Measurements from ENCODE around the gene CHRNA5.
A peak's percentile ranks its signal among the peaks of the same experiment; 100 is the strongest.

The CHRNA5 gene

DNA sequence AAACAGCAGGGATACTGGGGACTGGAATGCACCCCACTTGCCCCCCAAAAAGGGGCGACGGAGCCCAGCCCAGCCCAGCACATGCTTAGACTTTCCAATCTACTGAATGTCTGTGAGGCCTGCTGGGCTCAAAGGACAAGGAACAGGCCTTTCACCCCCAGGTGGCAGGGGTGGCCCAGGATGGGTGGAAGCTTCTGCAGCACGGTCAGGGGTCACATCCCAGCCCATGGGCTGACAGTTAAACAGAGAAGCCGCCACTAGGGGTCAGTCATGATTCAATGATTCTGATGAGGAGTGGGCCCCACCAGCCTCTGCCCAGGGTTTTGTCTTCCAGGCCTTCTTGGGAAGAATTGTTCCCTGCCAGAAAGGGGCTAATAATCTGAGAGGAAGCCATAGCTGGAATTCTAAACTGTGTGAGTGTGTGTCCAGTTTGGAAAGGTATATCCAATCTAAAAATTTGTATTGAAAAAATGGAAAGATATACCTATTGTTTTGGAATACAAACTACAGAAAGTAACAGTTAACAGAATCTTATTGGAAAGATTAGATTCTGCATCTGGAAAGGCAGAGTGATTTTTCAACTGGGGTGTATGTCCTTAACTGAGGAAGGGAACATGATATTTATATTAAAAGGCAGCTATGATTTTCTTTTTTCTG lies 73.5 kb downstream of the CHRNA5 start:
- TF ChIP-seq, protein P1, sequence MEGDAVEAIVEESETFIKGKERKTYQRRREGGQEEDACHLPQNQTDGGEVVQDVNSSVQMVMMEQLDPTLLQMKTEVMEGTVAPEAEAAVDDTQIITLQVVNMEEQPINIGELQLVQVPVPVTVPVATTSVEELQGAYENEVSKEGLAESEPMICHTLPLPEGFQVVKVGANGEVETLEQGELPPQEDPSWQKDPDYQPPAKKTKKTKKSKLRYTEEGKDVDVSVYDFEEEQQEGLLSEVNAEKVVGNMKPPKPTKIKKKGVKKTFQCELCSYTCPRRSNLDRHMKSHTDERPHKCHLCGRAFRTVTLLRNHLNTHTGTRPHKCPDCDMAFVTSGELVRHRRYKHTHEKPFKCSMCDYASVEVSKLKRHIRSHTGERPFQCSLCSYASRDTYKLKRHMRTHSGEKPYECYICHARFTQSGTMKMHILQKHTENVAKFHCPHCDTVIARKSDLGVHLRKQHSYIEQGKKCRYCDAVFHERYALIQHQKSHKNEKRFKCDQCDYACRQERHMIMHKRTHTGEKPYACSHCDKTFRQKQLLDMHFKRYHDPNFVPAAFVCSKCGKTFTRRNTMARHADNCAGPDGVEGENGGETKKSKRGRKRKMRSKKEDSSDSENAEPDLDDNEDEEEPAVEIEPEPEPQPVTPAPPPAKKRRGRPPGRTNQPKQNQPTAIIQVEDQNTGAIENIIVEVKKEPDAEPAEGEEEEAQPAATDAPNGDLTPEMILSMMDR (IDR thresholded peaks at IDR 0.05): peak; percentile 38 to 39
- Histone ChIP-seq H3K27me3 (peaks cover 0 to 39% of the 10 kb centered on the region in 2 donors), H3K27ac (no peak overlapping the region), H3K36me3 (no peaks in the 10 kb centered on the region), H3K4me3 (no peak overlapping the region), H3K9me3 (peaks cover 0 to 5% (median 5%) of the 10 kb centered on the region in 3 donors), H3K4me1 (peaks cover 0 to 13% (median 11%) of the 10 kb centered on the region in 4 donors)
- DNase-seq: no peak
- intact Hi-C loops (cut with DNase I; ENCODE audit: low total_unique reads): no loop called here

DNA sequence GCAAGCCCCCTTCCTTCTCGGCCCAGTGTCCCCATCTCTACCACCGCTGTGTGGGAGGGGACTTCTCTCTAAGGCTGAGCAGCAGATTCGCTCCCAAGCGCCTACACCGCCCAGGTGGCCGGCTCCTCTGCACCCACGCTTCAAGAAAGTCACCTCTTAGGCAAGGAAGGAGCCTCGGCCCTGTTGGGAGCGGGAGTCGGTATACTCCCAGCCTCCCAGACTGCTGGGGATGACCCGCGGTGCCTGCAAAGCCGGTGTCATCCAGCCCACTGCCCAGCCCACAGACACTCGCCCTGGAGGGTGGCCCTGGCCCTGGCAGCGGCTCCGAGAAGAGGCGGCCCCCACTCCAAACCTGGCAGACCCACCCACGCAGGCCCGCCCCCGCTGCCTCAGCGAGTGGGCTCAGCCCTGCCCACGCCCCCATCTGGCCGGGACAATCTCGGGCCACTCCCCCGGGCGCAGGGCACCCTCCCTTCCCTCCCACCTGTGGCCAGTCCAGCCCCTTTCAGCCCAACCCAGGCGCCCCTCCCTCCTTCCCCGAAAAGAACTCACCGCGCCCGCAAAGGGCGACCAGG lies 75.3 kb downstream of the CHRNA5 start:
- Histone ChIP-seq H3K9me3 (no peaks in the 10 kb centered on the region), H3K4me3 (peak overlapping the region; percentile 28 to 51), H3K27ac (no peak overlapping the region), H3K36me3 (no peaks in the 10 kb centered on the region), H3K27me3 (peaks cover 0 to 34% of the 10 kb centered on the region in 2 donors), H3K4me1 (peaks cover 0 to 13% (median 11%) of the 10 kb centered on the region in 4 donors)
- intact Hi-C loops (cut with DNase I; ENCODE audit: low total_unique reads): no loop called here
- TF ChIP-seq, protein P1 (IDR thresholded peaks at IDR 0.05): no peak
- DNase-seq: no peak

DNA sequence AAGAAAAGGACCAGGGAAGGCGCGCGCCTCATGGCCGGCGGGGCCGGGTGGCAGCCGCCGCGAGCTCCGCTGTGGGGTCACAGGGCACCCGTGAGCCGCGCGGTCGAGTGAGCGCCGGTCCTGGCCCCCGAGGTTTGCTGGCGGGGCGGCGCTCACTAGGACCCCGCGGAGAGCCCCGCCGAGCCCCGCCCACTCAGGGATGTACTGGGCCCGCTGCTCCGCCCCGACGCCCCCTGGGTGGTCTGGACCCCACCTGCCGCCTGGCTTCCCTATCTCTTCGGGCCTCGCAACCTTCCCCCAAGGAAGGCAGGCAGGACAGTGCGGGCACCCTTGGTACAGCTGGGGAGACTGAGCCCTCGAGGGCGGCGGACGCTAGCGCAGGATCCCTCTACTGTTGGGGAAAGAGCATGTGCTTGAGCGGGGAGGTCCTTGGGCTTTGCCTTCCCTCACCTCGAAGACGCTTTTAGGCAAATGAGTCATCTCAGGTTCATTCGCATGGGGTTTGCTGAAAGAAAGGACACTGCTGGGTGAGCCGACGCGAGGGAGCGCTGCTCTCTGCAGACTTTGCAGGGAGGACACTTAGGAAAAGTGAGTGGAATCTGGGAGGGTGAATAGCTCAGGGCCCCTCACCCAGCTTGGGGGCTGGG lies 75.9 kb downstream of the CHRNA5 start, which contains the start of gene CHRNB4:
TSS of gene CHRNB4 (minus strand) at position 109 of the 647 bp plus-strand sequence. CDS start at position 32, 77 bp downstream.
- intact Hi-C loops (cut with DNase I; ENCODE audit: low total_unique reads): no loop called here
- peak within 1 kb of the TSS; percentile 28 to 51 for H3K4me3 ChIP-seq
- TF ChIP-seq, protein P1 (IDR thresholded peaks at IDR 0.05): no peak
- no peaks in the 10 kb centered on the region for H3K36me3 ChIP-seq
- H3K9me3 ChIP-seq: no peaks in the 10 kb centered on the region
- peaks cover 0 to 13% (median 11%) of the 10 kb centered on the region in 4 donors for H3K4me1 ChIP-seq
- peaks cover 0 to 34% of the 10 kb centered on the region in 2 donors for H3K27me3 ChIP-seq
- H3K27ac ChIP-seq: no peak within 1 kb of the TSS
- no peak for DNase-seq

DNA sequence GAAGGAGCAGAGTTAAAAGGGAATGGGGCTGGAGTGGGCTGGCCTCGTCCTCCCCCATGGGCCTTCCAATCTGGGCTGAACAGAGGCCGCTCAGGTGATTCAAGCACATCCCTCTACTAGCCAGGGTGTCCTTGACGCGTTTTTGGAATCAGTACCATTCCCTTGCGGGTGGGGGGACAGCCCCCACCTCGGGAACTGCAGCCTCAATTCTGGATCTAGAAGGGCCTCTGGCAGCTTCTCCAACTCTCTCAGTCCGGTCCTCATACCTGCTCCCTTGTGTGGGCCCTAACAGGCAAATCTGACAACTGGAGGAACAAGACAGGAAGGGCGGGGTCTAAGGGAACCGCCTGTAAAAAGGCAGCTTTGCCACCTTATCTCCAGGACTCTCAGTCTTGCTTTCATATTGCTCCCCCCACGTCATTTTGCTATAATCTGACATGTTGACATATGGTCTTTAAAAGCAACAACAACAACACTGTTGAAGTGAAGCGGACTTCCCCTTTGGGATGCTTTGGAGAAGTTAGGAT lies 76.5 kb downstream of the CHRNA5 start:
- H3K4me3 ChIP-seq: no peak overlapping the region
- intact Hi-C loops (cut with DNase I; ENCODE audit: low total_unique reads): no loop called here

DNA sequence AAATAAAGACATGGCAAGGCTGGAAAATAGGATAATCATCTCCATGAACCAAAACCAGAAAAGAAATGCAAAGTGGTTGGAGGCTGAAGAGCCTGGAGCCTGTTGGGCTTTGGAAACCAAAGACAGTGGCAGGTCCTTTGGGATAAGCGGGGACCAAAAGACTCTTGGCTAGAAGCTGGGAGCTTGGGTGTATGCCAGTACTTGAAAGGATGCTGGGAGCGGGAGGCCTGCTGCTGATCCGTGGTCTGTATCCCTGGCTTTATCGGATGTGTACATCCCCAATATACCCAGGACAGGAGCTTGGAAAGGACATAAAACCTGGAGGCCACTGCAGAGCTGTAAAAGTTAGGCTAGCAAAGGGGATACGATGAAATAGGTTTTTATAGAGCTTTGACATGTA lies 77.0 kb downstream of the CHRNA5 start:
- H3K27ac ChIP-seq: no peak overlapping the region
- H3K9me3 ChIP-seq: no peaks in the 10 kb centered on the region
- intact Hi-C loops (cut with DNase I; ENCODE audit: low total_unique reads): no loop called here
- peaks cover 0 to 34% of the 10 kb centered on the region in 2 donors for H3K27me3 ChIP-seq
- H3K36me3 ChIP-seq: no peaks in the 10 kb centered on the region
- H3K4me1 ChIP-seq: peaks cover 0 to 13% (median 11%) of the 10 kb centered on the region in 4 donors
- no peak overlapping the region for H3K4me3 ChIP-seq
- TF ChIP-seq, protein P1 (IDR thresholded peaks at IDR 0.05): no peak
- DNase-seq: no peak

More for the DNA sequence above, 76.5 kb downstream of the CHRNA5 start:
- Histone ChIP-seq H3K27me3 (peaks cover 0 to 34% of the 10 kb centered on the region in 2 donors), H3K36me3 (no peaks in the 10 kb centered on the region), H3K4me1 (peaks cover 0 to 13% (median 11%) of the 10 kb centered on the region in 4 donors), H3K27ac (no peak overlapping the region), H3K9me3 (no peaks in the 10 kb centered on the region)
- DNase-seq: no peak
- TF ChIP-seq, protein P1 (IDR thresholded peaks at IDR 0.05): no peak
